ENCODE measurements around the gene NME3. TPM values are rescaled to one million over a fixed set of nuclear protein-coding genes. Genes with fewer than 3 reads are reported as not detected.

NME3 gene
- total RNA-seq, 1 experiment from 2014 or later = 86.8 TPM

- TF ChIP-seq ATF6 (CRISPR knock-in tag; IDR thresholded peaks at IDR 0.05) = no peak
- no peak for TF ChIP-seq CTCF (IDR thresholded peaks at IDR 0.05)
- no peak for TF ChIP-seq ZNF121 (CRISPR knock-in tag; IDR thresholded peaks at IDR 0.05)
- no peak for TF ChIP-seq ESRRA (CRISPR knock-in tag; IDR thresholded peaks at IDR 0.05; ENCODE audit: borderline replicate concordance)
- TF ChIP-seq ATF3 (CRISPR knock-in tag; conservative IDR thresholded peaks at IDR 0.05) = no peak
- no peak for TF ChIP-seq ZNF281 (CRISPR knock-in tag; IDR thresholded peaks at IDR 0.05)
- no peak for TF ChIP-seq GTF2I (CRISPR knock-in tag; conservative IDR thresholded peaks at IDR 0.05)
- TF ChIP-seq CREM (CRISPR knock-in tag; IDR thresholded peaks at IDR 0.05) = no peak
- TF ChIP-seq CREB1 (CRISPR knock-in tag; IDR thresholded peaks at IDR 0.05) = no peak
- TF ChIP-seq STAT6 (CRISPR knock-in tag; conservative IDR thresholded peaks at IDR 0.05; ENCODE audit: low read depth) = no peak
- no peak for TF ChIP-seq ZNF232 (CRISPR knock-in tag; IDR thresholded peaks at IDR 0.05)
- no peak for TF ChIP-seq FOXJ3 (CRISPR knock-in tag; IDR thresholded peaks at IDR 0.05; ENCODE audit: borderline replicate concordance)
- peaks cover 6% of the 10 kb centered on the region for H3K36me3 Mint-ChIP-seq
Observed at GRCh38 chr16:1818204-1818872, 47.0 kb upstream of the NME3 start.

GRCh38 chr16:1817716-1818115, 46.4 kb upstream of the NME3 start:
- no peak overlapping the region for H3K27ac Mint-ChIP-seq
- DNase-seq (ENCODE audit: low spot score) (no peak), ATAC-seq (no peak)
- TF ChIP-seq JUN (CRISPR knock-in tag; IDR thresholded peaks at IDR 0.05) (no peak), ATF3 (CRISPR knock-in tag; conservative IDR thresholded peaks at IDR 0.05) (no peak), ZNF671 (CRISPR knock-in tag; IDR thresholded peaks at IDR 0.05) (no peak), SMAD3 (CRISPR knock-in tag; IDR thresholded peaks at IDR 0.05; ENCODE audit: borderline replicate concordance) (no peak), ZNF512 (CRISPR knock-in tag; IDR thresholded peaks at IDR 0.05; ENCODE audit: borderline replicate concordance) (no peak)
- H3K9me3 Mint-ChIP-seq = no peaks in the 10 kb centered on the region
- POLR2A ChIA-PET = no interaction called here
- no peaks in the 10 kb centered on the region for H3K27me3 Mint-ChIP-seq (ENCODE audit: low read depth)
- CTCF ChIA-PET = no interaction called here
- H3K4me3 Mint-ChIP-seq = no peak overlapping the region
- H3K4me1 Mint-ChIP-seq = no peaks in the 10 kb centered on the region
- H3K36me3 Mint-ChIP-seq = peaks cover 6% of the 10 kb centered on the region

More at GRCh38 chr16:1818204-1818872, 47.0 kb upstream of the NME3 start:
- H3K4me3 Mint-ChIP-seq = no peak overlapping the region
- CTCF ChIA-PET = no interaction called here
- no peaks in the 10 kb centered on the region for H3K9me3 Mint-ChIP-seq
- no peak for DNase-seq (ENCODE audit: low spot score)
- H3K4me1 Mint-ChIP-seq = no peaks in the 10 kb centered on the region
- H3K27me3 Mint-ChIP-seq (ENCODE audit: low read depth) = no peaks in the 10 kb centered on the region
- H3K27ac Mint-ChIP-seq = no peak overlapping the region
- ATAC-seq = no peak
- POLR2A ChIA-PET = no interaction called here
